ENCODE measurements around the gene ZNHIT1. TPM values are rescaled to one million over a fixed set of nuclear protein-coding genes. Genes with fewer than 3 reads are reported as not detected.

ZNHIT1 gene
- total RNA-seq, 1 donor from 2014 or later: 115 TPM

GRCh38 chr7:101200862-101201599 is 16.9 kb upstream of the ZNHIT1 start, which contains the start of gene MOGAT3:
Gene MOGAT3, minus strand, starts transcription at chr7:101201036. Its CDS starts 182 bp downstream, at chr7:101200854.
- no peak within 1 kb of the TSS for H3K9ac ChIP-seq (ENCODE audit: low read length)
- H2AFZ ChIP-seq (ENCODE audit: low read depth, low read length): peak within 1 kb of the TSS; percentile 41
- Mint-ChIP-seq H3K36me3 (ENCODE audit: low read depth, unreplicated experiment) (no peaks in the 10 kb centered on the region), H3K27me3 (ENCODE audit: low read depth, unreplicated experiment) (peaks cover 30% of the 10 kb centered on the region), H3K4me1 (ENCODE audit: low read depth, unreplicated experiment) (no peaks in the 10 kb centered on the region), H3K4me3 (ENCODE audit: unreplicated experiment) (peak within 1 kb of the TSS; percentile 60), H3K9me3 (ENCODE audit: unreplicated experiment) (no peaks in the 10 kb centered on the region), H3K27ac (ENCODE audit: unreplicated experiment) (no peak within 1 kb of the TSS)
- peak within 1 kb of the TSS; percentile 44 for H3K4me2 ChIP-seq (ENCODE audit: low read length)
- H3K9me3 ChIP-seq (ENCODE audit: insufficient read depth, low read depth, low read length): no peaks in the 10 kb centered on the region
- H4K20me1 ChIP-seq (ENCODE audit: insufficient read depth, low read length): peaks cover 3% of the 10 kb centered on the region
- no peaks in the 10 kb centered on the region for H3K36me3 ChIP-seq (ENCODE audit: insufficient read depth, low read length)
- H3K79me2 ChIP-seq (ENCODE audit: insufficient read depth, low read length): no peaks in the 10 kb centered on the region
- FAIRE-seq (no peak), DNase-seq (ENCODE audit: low read depth) (no peak)
- peaks cover 2% of the 10 kb centered on the region for H3K4me1 ChIP-seq (ENCODE audit: insufficient read depth, low read length)
- no peak for TF ChIP-seq CTCF (IDR thresholded peaks at IDR 0.05; ENCODE audit: insufficient read depth, low read depth, low read length)
- H3K27me3 ChIP-seq (ENCODE audit: insufficient read depth, low read length): peaks cover 24% of the 10 kb centered on the region
- H3K27ac ChIP-seq (ENCODE audit: low read depth, low read length): no peak within 1 kb of the TSS
- H3K4me3 ChIP-seq (ENCODE audit: insufficient read depth, low read depth, low read length): no peak within 1 kb of the TSS

GRCh38 chr7:101201695-101202602 is 16.0 kb upstream of the ZNHIT1 start:
- no peak overlapping the region for H3K4me3 Mint-ChIP-seq (ENCODE audit: unreplicated experiment)
- Histone ChIP-seq H3K79me2 (ENCODE audit: insufficient read depth, low read length) (no peaks in the 10 kb centered on the region), H3K4me2 (ENCODE audit: low read length) (peak overlapping the region; percentile 44), H3K27ac (ENCODE audit: low read depth, low read length) (no peak overlapping the region), H3K9ac (ENCODE audit: low read length) (no peak overlapping the region), H3K4me1 (ENCODE audit: insufficient read depth, low read length) (peaks cover 2% of the 10 kb centered on the region), H3K9me3 (ENCODE audit: insufficient read depth, low read depth, low read length) (no peaks in the 10 kb centered on the region), H4K20me1 (ENCODE audit: insufficient read depth, low read length) (peaks cover 8% of the 10 kb centered on the region), H3K27me3 (ENCODE audit: insufficient read depth, low read length) (peaks cover 24% of the 10 kb centered on the region), H3K4me3 (ENCODE audit: insufficient read depth, low read depth, low read length) (no peak overlapping the region), H3K36me3 (ENCODE audit: insufficient read depth, low read length) (no peaks in the 10 kb centered on the region), H2AFZ (ENCODE audit: low read depth, low read length) (peak overlapping the region; percentile 41)
- H3K27me3 Mint-ChIP-seq (ENCODE audit: low read depth, unreplicated experiment): peaks cover 30% of the 10 kb centered on the region
- H3K9me3 Mint-ChIP-seq (ENCODE audit: unreplicated experiment): no peaks in the 10 kb centered on the region
- FAIRE-seq (no peak), DNase-seq (ENCODE audit: low read depth) (no peak)
- H3K36me3 Mint-ChIP-seq (ENCODE audit: low read depth, unreplicated experiment): no peaks in the 10 kb centered on the region
- H3K4me1 Mint-ChIP-seq (ENCODE audit: low read depth, unreplicated experiment): no peaks in the 10 kb centered on the region
- H3K27ac Mint-ChIP-seq (ENCODE audit: unreplicated experiment): no peak overlapping the region
- TF ChIP-seq EZH2 (IDR thresholded peaks at IDR 0.05; ENCODE audit: insufficient read depth, low read length) (peak; percentile 92), CTCF (IDR thresholded peaks at IDR 0.05; ENCODE audit: insufficient read depth, low read depth, low read length) (no peak)
